ENCODE measurements around the gene CREBL2. TPM values are rescaled to one million over a fixed set of nuclear protein-coding genes. Genes with fewer than 3 reads are reported as not detected.

Gene CREBL2
- total RNA-seq, 1 experiment from 2014 or later = 18.3 TPM

DNA sequence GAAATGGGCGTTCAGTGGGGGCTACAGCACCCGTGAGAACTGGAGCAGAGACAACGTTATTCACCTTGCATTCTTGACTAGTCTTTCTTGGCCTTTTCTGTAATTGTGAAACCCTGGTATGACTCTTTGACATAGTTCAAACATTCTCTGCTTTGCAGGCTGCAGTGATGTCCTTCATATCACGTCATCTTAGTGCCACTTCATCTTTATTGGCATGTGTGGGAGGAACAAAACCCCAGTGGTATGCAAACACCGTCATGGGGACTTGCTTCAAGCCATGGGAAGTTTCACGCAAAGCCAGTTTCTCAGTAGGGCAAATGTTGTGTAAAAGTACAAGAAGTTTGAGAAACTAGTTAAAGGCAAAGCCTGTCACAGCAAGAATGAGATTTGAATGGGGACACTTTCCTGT, 28.8 kb upstream of the CREBL2 start:
- no peaks in the 10 kb centered on the region for H3K79me2 ChIP-seq (ENCODE audit: insufficient read depth, low read length)
- Mint-ChIP-seq H3K27me3 (ENCODE audit: low read depth) (no peaks in the 10 kb centered on the region), H3K27ac (no peak overlapping the region), H3K4me1 (peaks cover 4 to 8% of the 10 kb centered on the region in 2 experiments; a peak in 2 of 4 replicates), H3K9me3 (peaks cover 0 to 3% of the 10 kb centered on the region in 2 experiments; a peak in 2 of 5 replicates), H3K4me3 (no peak overlapping the region), H3K36me3 (ENCODE audit: insufficient read depth in 1 of 3, low read depth in 3 of 3) (no peaks in the 10 kb centered on the region)
- DNase-seq = no peak
- no peak overlapping the region for H2BK12ac ChIP-seq (ENCODE audit: insufficient read length, low read depth, low read length)
- H4K20me1 ChIP-seq (ENCODE audit: control insufficient read depth, insufficient read depth, insufficient read length) = no peaks in the 10 kb centered on the region
- H2BK120ac ChIP-seq (ENCODE audit: low read depth, low read length, poor library complexity, severe bottlenecking) = no peak overlapping the region
- no peak overlapping the region for H2BK5ac ChIP-seq (ENCODE audit: insufficient read length, low read length)
- no peak overlapping the region for H4K8ac ChIP-seq (replicated peaks; ENCODE audit: insufficient read length, low read depth, low read length)
- H3K4me1 ChIP-seq (ENCODE audit: insufficient read depth, low read length) = no peaks in the 10 kb centered on the region
- H3K27ac ChIP-seq (ENCODE audit: insufficient read length, low read depth, low read length) = no peak overlapping the region
- H2AFZ ChIP-seq (ENCODE audit: low read length) = no peak overlapping the region
- no peak overlapping the region for H3K23ac ChIP-seq (ENCODE audit: insufficient read length, low read depth, low read length)
- H2BK20ac ChIP-seq (ENCODE audit: low read depth, low read length, poor library complexity, severe bottlenecking) = no peak overlapping the region
- no peak overlapping the region for H3K56ac ChIP-seq (ENCODE audit: insufficient read length, low read depth, low read length)
- no peaks in the 10 kb centered on the region for H3K27me3 ChIP-seq (ENCODE audit: insufficient read depth, low read length)
- H3K79me1 ChIP-seq (ENCODE audit: insufficient read depth, low read depth, low read length, poor library complexity, severe bottlenecking) = no peaks in the 10 kb centered on the region
- H4K5ac ChIP-seq (ENCODE audit: insufficient read length, low read depth, low read length) = no peak overlapping the region
- TF ChIP-seq, protein P1, sequence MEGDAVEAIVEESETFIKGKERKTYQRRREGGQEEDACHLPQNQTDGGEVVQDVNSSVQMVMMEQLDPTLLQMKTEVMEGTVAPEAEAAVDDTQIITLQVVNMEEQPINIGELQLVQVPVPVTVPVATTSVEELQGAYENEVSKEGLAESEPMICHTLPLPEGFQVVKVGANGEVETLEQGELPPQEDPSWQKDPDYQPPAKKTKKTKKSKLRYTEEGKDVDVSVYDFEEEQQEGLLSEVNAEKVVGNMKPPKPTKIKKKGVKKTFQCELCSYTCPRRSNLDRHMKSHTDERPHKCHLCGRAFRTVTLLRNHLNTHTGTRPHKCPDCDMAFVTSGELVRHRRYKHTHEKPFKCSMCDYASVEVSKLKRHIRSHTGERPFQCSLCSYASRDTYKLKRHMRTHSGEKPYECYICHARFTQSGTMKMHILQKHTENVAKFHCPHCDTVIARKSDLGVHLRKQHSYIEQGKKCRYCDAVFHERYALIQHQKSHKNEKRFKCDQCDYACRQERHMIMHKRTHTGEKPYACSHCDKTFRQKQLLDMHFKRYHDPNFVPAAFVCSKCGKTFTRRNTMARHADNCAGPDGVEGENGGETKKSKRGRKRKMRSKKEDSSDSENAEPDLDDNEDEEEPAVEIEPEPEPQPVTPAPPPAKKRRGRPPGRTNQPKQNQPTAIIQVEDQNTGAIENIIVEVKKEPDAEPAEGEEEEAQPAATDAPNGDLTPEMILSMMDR (conservative IDR thresholded peaks at IDR 0.05) = no peak
- no peak overlapping the region for H3K4ac ChIP-seq (ENCODE audit: low read depth, low read length)
- H3K9me3 ChIP-seq (ENCODE audit: control insufficient read depth, low read depth, low read length) = no peaks in the 10 kb centered on the region
- H4K91ac ChIP-seq (ENCODE audit: insufficient read length, low read depth, low read length) = no peak overlapping the region
- H2AK5ac ChIP-seq (ENCODE audit: insufficient read length, low read length) = no peak overlapping the region
- H2BK15ac ChIP-seq (ENCODE audit: low read depth, low read length) = no peak overlapping the region
- no peak overlapping the region for H3K18ac ChIP-seq (ENCODE audit: insufficient read length, low read depth, low read length)
- WGBS (ENCODE audit: extremely low coverage, insufficient read length, low lambda C conversion rate) = no CpG with 5 or more reads among the region's 6 CpGs
- H3K23me2 ChIP-seq (ENCODE audit: insufficient read length, low read depth, low read length, poor library complexity, severe bottlenecking) = no peaks in the 10 kb centered on the region
- no peak overlapping the region for H3K4me2 ChIP-seq (ENCODE audit: insufficient read depth, insufficient read length, low read length)
- no peak overlapping the region for H3T11ph ChIP-seq (ENCODE audit: low read length)
- no peak overlapping the region for H3K9ac ChIP-seq (ENCODE audit: extremely low read depth, insufficient read length, low read length)
- H3K14ac ChIP-seq (ENCODE audit: insufficient read depth, low read length) = no peak overlapping the region
